HEK293 (cell line): Measurements from ENCODE around the gene DCHS1.

Experiments used
- BCL11A ChIP-seq: fragments of 450-650 bp; formaldehyde crosslinking; IDR thresholded peaks from 2 replicates; pipeline ENCODE4 v1.5.1; 2016; ENCODE audit warnings: low read depth, missing biosample characterization, missing genetic modification characterization
- CTCF ChIP-seq: fragments of 450-650 bp; formaldehyde crosslinking; IDR thresholded peaks from 2 replicates; pipeline ENCODE4 v1.5.1; 2016; ENCODE audit warnings: missing biosample characterization, missing genetic modification characterization
- SCRT2 ChIP-seq: fragments of 450-650 bp; formaldehyde crosslinking; IDR thresholded peaks from 2 replicates; pipeline ENCODE4 v1.5.1; 2016; ENCODE audit warnings: missing biosample characterization, missing genetic modification characterization
- TRIM28 ChIP-seq: IDR thresholded peaks from 2 replicates; pipeline ENCODE4 v1.6.1; 2011; ENCODE audit warnings: low read length, control low read depth, borderline replicate concordance
- ZNF239 ChIP-seq: fragments of 450-650 bp; formaldehyde crosslinking; IDR thresholded peaks from 2 replicates; pipeline ENCODE4 v1.5.1; 2016; ENCODE audit warnings: missing biosample characterization, missing genetic modification characterization
- ZNF366 ChIP-seq: fragments of 450-650 bp; formaldehyde crosslinking; conservative IDR thresholded peaks from 2 replicates; pipeline ENCODE4 v1.5.1; 2016; ENCODE audit warnings: missing biosample characterization, missing genetic modification characterization
- ZNF623 ChIP-seq: fragments of 450-650 bp; formaldehyde crosslinking; IDR thresholded peaks from 2 replicates; pipeline ENCODE4 v1.5.1; 2016; ENCODE audit warnings: missing biosample characterization, missing genetic modification characterization
- ZNF792 ChIP-seq: fragments of 450-650 bp; formaldehyde crosslinking; IDR thresholded peaks from 2 replicates; pipeline ENCODE4 v1.5.1; 2016; ENCODE audit warnings: missing biosample characterization, missing genetic modification characterization

- TF ChIP-seq TRIM28 (no peak), ZNF792 (tag by site-specific recombination) (no peak), SCRT2 (tag by site-specific recombination) (no peak), ZNF623 (tag by site-specific recombination) (no peak), CTCF (tag by site-specific recombination) (no peak), ZNF366 (tag by site-specific recombination) (no peak), ZNF239 (tag by site-specific recombination) (no peak), BCL11A (tag by site-specific recombination) (no peak)
These were observed 68.2 kb downstream of the DCHS1 start for GRCh38 chr11:6587360-6587953.
